ENCODE data around the gene ORMDL1. TPM values are rescaled to one million over a fixed set of nuclear protein-coding genes. Genes with fewer than 3 reads are reported as not detected.
A peak's percentile ranks its signal among the peaks of the same experiment; 100 is the strongest.

The ORMDL1 gene
- total RNA-seq, 1 experiment from 2014 or later, result 38.4 TPM

DNA sequence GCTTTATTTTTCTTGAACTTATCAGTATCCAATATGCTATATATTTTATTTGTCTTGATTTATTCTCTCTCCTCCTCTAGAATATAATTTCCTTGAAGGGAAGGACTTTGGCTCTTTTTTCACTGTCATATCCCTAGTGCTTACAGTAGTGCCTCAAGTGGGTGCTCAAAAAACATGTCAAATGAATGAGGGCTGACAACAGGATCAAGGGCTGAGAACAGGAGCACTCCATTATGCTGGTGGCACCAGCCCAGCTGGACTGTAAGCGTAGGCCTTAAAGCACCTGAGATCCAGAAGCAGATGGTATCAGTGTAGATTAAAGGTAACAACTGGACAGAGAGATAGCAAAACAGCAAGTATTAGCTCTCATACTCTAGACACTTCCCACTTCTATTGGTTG is 46.4 kb upstream of the ORMDL1 start:
- TF ChIP-seq CBFB (CRISPR knock-in tag; IDR thresholded peaks at IDR 0.05; ENCODE audit: low read depth) (no peak), ETV6 (CRISPR knock-in tag; IDR thresholded peaks at IDR 0.05) (no peak), IRF1 (CRISPR knock-in tag; IDR thresholded peaks at IDR 0.05) (no peak), GRHL2 (CRISPR knock-in tag; IDR thresholded peaks at IDR 0.05; ENCODE audit: insufficient replicate concordance, severe bottlenecking) (no peak), ATF1 (CRISPR knock-in tag; IDR thresholded peaks at IDR 0.05) (no peak), ZNF671 (CRISPR knock-in tag; IDR thresholded peaks at IDR 0.05) (no peak)
- TF ChIP-seq, protein P1, sequence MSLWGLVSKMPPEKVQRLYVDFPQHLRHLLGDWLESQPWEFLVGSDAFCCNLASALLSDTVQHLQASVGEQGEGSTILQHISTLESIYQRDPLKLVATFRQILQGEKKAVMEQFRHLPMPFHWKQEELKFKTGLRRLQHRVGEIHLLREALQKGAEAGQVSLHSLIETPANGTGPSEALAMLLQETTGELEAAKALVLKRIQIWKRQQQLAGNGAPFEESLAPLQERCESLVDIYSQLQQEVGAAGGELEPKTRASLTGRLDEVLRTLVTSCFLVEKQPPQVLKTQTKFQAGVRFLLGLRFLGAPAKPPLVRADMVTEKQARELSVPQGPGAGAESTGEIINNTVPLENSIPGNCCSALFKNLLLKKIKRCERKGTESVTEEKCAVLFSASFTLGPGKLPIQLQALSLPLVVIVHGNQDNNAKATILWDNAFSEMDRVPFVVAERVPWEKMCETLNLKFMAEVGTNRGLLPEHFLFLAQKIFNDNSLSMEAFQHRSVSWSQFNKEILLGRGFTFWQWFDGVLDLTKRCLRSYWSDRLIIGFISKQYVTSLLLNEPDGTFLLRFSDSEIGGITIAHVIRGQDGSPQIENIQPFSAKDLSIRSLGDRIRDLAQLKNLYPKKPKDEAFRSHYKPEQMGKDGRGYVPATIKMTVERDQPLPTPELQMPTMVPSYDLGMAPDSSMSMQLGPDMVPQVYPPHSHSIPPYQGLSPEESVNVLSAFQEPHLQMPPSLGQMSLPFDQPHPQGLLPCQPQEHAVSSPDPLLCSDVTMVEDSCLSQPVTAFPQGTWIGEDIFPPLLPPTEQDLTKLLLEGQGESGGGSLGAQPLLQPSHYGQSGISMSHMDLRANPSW (CRISPR knock-in tag; conservative IDR thresholded peaks at IDR 0.05; ENCODE audit: low read depth), result no peak
- TF ChIP-seq, protein P2, sequence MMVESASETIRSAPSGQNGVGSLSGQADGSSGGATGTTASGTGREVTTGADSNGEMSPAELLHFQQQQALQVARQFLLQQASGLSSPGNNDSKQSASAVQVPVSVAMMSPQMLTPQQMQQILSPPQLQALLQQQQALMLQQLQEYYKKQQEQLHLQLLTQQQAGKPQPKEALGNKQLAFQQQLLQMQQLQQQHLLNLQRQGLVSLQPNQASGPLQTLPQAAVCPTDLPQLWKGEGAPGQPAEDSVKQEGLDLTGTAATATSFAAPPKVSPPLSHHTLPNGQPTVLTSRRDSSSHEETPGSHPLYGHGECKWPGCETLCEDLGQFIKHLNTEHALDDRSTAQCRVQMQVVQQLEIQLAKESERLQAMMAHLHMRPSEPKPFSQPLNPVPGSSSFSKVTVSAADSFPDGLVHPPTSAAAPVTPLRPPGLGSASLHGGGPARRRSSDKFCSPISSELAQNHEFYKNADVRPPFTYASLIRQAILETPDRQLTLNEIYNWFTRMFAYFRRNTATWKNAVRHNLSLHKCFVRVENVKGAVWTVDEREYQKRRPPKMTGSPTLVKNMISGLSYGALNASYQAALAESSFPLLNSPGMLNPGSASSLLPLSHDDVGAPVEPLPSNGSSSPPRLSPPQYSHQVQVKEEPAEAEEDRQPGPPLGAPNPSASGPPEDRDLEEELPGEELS (CRISPR knock-in tag; IDR thresholded peaks at IDR 0.05), result no peak
- TF ChIP-seq, protein P3, sequence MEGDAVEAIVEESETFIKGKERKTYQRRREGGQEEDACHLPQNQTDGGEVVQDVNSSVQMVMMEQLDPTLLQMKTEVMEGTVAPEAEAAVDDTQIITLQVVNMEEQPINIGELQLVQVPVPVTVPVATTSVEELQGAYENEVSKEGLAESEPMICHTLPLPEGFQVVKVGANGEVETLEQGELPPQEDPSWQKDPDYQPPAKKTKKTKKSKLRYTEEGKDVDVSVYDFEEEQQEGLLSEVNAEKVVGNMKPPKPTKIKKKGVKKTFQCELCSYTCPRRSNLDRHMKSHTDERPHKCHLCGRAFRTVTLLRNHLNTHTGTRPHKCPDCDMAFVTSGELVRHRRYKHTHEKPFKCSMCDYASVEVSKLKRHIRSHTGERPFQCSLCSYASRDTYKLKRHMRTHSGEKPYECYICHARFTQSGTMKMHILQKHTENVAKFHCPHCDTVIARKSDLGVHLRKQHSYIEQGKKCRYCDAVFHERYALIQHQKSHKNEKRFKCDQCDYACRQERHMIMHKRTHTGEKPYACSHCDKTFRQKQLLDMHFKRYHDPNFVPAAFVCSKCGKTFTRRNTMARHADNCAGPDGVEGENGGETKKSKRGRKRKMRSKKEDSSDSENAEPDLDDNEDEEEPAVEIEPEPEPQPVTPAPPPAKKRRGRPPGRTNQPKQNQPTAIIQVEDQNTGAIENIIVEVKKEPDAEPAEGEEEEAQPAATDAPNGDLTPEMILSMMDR (IDR thresholded peaks at IDR 0.05), result no peak
- Mint-ChIP-seq H3K36me3 (peaks cover 2% of the 10 kb centered on the region; the same call in 1 of the 2 replicates), H3K4me3 (no peak overlapping the region), H3K27me3 (ENCODE audit: low read depth) (no peaks in the 10 kb centered on the region), H3K9me3 (no peaks in the 10 kb centered on the region), H3K4me1 (peaks cover 20% of the 10 kb centered on the region), H3K27ac (peak overlapping the region; percentile 23; the same call in 1 of the 2 replicates)
- POLR2A ChIA-PET, result no interaction called here
- CTCF ChIA-PET, result no interaction called here
- no peak for ATAC-seq
- no peak for DNase-seq (ENCODE audit: low spot score)

DNA sequence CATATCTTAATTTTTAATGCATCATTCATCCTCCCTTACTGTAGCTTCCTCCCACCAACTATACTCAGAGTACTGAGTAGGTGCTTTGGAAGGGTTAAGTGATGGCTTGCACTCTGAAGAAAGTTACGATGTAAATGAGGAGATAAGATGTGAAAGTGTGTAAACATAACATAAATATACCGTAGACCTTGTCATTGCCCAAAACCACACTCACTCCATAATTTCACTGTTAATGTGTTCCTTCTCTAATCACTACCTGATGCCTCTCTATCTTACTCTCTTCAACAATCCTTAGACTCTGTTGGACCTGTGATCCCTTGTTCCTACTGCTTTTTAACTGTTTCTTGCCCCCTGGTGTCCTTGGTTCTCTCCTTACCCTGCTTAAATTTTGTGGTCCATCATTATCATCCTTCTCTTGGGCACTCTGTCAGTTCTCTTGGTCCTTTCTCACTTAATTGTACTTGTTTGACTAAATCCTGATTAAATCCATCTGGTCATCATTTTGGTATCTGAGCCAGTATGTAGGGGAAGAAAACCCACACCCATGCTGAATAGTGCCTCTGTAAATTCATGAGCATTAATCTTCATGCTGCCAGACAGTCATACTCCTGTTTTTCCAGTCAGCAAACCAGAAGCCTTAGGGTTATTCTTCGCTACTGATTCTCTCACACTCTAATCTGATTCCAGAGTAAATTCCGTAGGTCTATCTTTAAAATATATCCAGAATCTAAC is 45.1 kb upstream of the ORMDL1 start:
- ChIA-PET CTCF (no interaction called here), POLR2A (interaction anchor here (1.1 kb wide), 1 partner anchor 33 kb away, joined by 4 read pairs; no protein-coding TSS in a partner anchor)
- peaks cover 21% of the 10 kb centered on the region for H3K4me1 Mint-ChIP-seq
- no peaks in the 10 kb centered on the region for H3K27me3 Mint-ChIP-seq (ENCODE audit: low read depth)
- peaks cover 1% of the 10 kb centered on the region; the same call in 1 of the 2 replicates for H3K36me3 Mint-ChIP-seq
- no peaks in the 10 kb centered on the region for H3K9me3 Mint-ChIP-seq
- no peak for DNase-seq (ENCODE audit: low spot score)
- no peak overlapping the region; the same call in 1 of the 2 replicates for H3K27ac Mint-ChIP-seq
- H3K4me3 Mint-ChIP-seq, result no peak overlapping the region
- no peak for ATAC-seq
- TF ChIP-seq, protein P3 (IDR thresholded peaks at IDR 0.05), result no peak
- TF ChIP-seq NFYB (CRISPR knock-in tag; conservative IDR thresholded peaks at IDR 0.05; ENCODE audit: low read depth), result no peak
- TF ChIP-seq, protein P4, sequence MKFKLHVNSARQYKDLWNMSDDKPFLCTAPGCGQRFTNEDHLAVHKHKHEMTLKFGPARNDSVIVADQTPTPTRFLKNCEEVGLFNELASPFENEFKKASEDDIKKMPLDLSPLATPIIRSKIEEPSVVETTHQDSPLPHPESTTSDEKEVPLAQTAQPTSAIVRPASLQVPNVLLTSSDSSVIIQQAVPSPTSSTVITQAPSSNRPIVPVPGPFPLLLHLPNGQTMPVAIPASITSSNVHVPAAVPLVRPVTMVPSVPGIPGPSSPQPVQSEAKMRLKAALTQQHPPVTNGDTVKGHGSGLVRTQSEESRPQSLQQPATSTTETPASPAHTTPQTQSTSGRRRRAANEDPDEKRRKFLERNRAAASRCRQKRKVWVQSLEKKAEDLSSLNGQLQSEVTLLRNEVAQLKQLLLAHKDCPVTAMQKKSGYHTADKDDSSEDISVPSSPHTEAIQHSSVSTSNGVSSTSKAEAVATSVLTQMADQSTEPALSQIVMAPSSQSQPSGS (CRISPR knock-in tag; IDR thresholded peaks at IDR 0.05; ENCODE audit: borderline replicate concordance, low read depth), result no peak
- no peak for TF ChIP-seq AR (CRISPR knock-in tag; IDR thresholded peaks at IDR 0.05)
- TF ChIP-seq CBFB (CRISPR knock-in tag; IDR thresholded peaks at IDR 0.05; ENCODE audit: low read depth), result no peak
- no peak for TF ChIP-seq ZNF263 (CRISPR knock-in tag; IDR thresholded peaks at IDR 0.05; ENCODE audit: low read depth)
- TF ChIP-seq CREM (CRISPR knock-in tag; IDR thresholded peaks at IDR 0.05), result no peak
- no peak for TF ChIP-seq GTF2I (CRISPR knock-in tag; conservative IDR thresholded peaks at IDR 0.05)
- TF ChIP-seq, protein P5, sequence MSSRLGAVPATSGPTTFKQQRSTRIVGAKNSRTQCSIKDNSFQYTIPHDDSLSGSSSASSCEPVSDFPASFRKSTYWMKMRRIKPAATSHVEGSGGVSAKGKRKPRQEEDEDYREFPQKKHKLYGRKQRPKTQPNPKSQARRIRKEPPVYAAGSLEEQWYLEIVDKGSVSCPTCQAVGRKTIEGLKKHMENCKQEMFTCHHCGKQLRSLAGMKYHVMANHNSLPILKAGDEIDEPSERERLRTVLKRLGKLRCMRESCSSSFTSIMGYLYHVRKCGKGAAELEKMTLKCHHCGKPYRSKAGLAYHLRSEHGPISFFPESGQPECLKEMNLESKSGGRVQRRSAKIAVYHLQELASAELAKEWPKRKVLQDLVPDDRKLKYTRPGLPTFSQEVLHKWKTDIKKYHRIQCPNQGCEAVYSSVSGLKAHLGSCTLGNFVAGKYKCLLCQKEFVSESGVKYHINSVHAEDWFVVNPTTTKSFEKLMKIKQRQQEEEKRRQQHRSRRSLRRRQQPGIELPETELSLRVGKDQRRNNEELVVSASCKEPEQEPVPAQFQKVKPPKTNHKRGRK (CRISPR knock-in tag; IDR thresholded peaks at IDR 0.05; ENCODE audit: borderline replicate concordance), result no peak
- no peak for TF ChIP-seq ZNF396 (CRISPR knock-in tag; IDR thresholded peaks at IDR 0.05; ENCODE audit: borderline replicate concordance)

Data from WTC11 (cell line).